Cerebellar cortex (tissue), 1 donor: ENCODE data around the gene RANGAP1.

Experiments
- DNase-seq: peaks from one replicate; pipeline ENCODE4 v3.0.0-alpha.2; 2015; ENCODE audit warnings: low spot score

Gene RANGAP1

DNA sequence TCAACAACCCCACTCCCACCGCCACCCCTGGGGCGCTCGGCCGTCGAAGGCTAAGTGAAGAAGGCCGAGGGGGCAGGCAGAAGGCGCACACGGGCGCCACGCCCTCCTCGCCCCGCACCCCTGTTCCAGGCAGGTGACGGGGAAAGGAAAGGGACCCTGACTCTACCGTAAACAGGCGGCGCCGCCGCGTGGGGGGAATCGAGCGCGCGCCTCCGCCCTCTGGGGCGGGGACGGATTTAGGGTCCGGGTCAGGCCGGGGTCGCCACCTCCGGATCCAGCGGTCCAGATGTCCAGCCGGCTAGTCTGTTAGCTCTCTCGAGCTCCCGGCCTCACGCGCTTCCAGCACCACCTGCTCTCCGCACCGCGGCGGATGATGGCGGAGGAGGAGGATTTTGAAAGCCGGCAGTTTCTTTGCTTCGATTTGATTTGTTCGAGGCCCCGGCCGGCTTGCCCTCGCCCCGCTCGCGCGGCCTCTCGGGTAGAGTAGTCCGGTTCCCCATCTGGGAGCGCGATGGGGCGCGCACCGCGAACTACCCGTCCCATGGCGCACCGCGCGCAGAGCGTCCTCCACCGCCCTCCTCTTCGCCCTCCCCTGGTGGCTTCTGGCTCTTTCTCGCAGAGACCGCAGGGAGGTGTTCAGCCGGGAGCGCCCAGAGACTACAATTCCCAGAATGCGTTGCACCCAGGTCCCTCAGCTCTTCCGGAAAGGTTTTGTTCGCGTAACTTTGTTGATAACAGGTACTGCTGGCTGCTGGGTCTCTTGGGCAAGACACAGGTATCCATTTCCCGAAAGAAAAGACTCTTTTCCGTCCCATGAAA is at the start of gene RANGAP1:
RANGAP1 (minus strand) TSS at position 368 of the 819 bp plus-strand sequence. CDS start 5,143 bp downstream, outside the sequence.
- DNase-seq: peak; percentile 100

DNA sequence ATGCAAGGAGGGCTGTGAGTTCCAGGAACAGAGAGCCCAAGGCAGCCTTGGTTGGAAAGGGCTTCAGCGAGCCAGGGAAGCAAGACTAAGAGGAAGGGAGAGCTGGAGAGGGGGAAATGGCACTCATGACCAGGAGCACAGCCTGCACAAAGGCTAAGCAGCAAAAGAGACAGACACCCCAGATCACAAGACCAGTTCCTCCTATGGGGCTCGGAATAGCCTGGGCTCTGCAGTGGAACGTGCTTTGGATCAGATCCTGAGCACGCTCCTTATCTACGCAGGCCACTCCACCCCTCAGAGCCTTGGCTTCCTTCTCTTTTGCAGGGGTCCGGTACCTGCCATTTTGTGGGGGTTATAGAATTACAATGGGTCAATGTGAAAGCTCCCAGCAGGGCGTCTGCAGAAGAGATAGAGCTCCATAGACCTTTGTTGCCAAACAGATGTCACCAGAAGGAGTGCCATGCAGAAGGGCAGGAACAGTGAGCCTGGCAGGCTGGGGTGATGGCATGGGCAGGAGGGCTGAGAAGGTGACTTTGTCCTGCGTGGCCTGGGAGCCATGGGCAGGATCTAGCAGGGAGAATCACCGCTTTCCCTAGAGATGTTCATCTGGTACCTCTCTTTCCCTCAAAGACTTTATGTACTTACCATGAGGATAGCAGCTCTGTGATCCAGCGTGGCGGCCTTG is 49.1 kb upstream of the RANGAP1 start:
- DNase-seq: no peak

- peak; percentile 87 for DNase-seq
Measured at GRCh38 chr22:41334215-41334614, 48.2 kb upstream of the RANGAP1 start.

GRCh38 chr22:41333806-41334205 is 47.8 kb upstream of the RANGAP1 start:
- no peak for DNase-seq

GRCh38 chr22:41332217-41332939 is 46.4 kb upstream of the RANGAP1 start:
- no peak for DNase-seq

DNA sequence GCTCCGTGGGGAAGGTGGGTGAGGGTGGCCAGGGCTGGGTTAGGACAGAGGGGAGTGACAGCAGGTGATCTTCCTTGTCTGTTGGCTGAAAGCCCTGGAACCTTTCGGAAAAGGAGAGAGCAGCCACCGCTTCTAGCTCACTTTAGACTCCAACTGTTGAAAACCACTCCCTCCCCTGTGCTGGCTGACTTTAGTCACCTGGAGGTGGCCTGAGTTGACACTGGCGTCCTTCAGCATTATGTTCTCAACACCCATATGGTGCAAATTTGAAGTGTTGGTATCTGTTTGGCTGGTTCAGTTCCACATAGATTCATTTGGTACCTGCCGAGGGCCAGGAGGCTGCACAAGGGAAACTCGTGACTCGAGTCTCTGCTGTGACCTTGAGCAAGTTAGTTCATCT is 44.2 kb upstream of the RANGAP1 start:
- peak; percentile 58 for DNase-seq

DNA sequence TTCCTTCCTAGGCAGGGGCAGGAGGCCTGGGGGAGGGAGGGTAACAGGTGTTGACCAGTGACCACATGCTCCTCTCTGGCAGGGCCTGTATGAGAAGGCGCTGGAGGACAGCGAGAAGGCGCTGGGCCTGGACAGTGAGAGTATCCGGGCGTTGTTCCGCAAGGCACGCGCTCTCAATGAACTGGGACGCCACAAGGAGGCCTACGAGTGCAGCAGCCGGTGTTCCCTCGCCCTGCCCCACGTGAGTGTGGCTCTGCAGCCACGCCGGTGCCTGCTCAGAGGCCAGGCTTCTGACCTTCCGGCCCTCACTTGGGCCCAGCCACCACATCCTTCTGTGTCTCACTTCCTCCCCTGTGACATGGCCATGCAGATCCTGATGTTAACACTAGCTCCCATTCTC is 41.1 kb upstream of the RANGAP1 start:
- peak; percentile 82 for DNase-seq

GRCh38 chr22:41324821-41325528 is 39.0 kb upstream of the RANGAP1 start:
- no peak for DNase-seq

DNA sequence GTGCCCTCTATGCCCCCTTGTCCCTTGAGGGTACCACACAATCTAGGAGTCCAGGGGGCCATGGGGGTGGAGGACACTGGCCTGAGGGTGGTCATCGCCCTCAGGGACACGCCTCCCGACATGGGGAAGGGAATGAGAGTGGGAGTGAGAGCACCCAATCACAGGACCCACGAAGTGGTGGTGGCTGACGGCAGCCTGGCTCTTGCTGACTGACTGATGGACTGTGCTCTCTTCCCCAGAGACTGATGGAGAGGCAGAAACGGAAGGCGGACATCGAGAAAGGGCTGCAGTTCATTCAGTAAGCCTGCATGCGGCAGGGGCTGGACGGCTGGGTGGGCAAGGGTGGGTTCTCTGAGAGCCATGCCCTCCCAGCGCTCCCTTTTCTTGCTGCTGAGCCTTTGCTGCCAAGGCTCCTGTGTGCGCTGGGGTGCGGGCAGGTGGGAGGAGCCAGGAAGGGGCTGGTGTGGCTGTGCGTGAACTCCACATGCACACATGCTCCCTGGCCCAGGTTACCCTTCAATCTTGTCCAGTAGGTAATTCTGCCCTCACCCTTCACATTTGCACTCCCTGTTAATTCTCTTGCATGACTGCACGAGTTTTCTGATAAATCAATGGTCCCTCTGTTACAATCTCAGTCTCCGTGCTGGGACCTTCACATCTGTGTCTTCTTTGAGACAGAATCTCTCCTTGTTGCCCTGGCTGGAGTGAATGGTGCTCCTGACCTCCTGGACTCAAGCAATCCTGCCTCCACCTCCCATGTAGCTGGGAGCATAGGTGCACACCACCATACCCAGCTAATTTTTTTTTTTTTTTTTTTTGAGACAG is 34.6 kb upstream of the RANGAP1 start:
- no peak for DNase-seq

GRCh38 chr22:41315586-41315985 is 29.6 kb upstream of the RANGAP1 start:
- DNase-seq: no peak

- no peak for DNase-seq
Measured at GRCh38 chr22:41314821-41315220, 28.8 kb upstream of the RANGAP1 start.

DNA sequence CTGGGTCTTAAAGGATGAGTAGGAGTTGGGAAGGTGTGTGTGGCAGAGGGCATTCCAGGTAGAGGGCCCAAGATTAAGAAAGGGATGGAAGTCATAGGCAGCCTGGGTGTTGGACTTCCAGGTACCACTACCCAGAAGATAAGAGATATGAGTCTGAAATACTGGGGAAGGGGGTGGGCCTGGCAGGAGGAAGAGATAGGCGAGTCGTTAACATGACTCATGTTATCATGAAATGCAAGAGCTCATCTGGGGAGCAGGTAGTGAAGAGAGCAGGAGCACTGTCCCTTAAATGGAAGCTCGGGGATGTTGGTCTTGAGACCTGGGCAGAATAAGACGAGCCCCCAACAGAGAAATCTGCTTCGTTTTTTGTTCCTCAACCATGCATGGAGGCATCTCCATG is 25.5 kb upstream of the RANGAP1 start:
- no peak for DNase-seq

- no peak for DNase-seq
Measured at GRCh38 chr22:41310336-41310735, 24.3 kb upstream of the RANGAP1 start.

GRCh38 chr22:41308544-41308947 is 22.6 kb upstream of the RANGAP1 start:
- no peak for DNase-seq

- DNase-seq: no peak
Measured at GRCh38 chr22:41308054-41308453, 22.1 kb upstream of the RANGAP1 start.

GRCh38 chr22:41305646-41306045 is 19.7 kb upstream of the RANGAP1 start:
- DNase-seq: no peak

DNA sequence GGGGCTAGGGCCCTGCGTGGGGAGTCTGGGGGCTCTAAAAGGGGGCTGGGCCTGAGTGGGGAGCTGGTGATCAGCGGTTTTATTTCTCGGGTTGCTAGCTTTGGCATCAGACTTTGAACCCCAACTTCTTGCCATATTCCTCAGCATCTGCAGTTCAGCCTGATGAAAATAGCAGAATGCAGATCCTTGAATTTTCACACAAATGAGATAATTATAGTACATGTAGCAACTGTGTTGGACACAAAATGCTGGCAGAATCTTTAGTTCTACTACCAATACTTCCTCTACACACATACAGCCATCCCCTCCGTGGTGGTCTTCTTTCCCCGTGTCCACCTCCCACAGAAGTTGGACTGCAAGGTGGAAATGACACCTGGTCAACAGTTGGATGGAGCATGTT is 16.8 kb upstream of the RANGAP1 start:
- no peak for DNase-seq

GRCh38 chr22:41302021-41302767 is 16.2 kb upstream of the RANGAP1 start:
- no peak for DNase-seq

- peak; percentile 83 for DNase-seq
Measured at GRCh38 chr22:41301085-41302020, 15.4 kb upstream of the RANGAP1 start, which contains the start of gene ZC3H7B. ZC3H7B (plus strand) TSS chr22:41301525; CDS start chr22:41320661, 19,136 bp downstream.
